Measurements from ENCODE around the gene OR6C75.
"Not testable (repeated sequence)": the region's sequence is repeated elsewhere in the genome, so short reads cannot be mapped to it uniquely, and the experiment has no call there.

The OR6C75 gene

GRCh38 chr12:55362675-55363074 is at the start of gene OR6C75:
OR6C75 (plus strand) TSS chr12:55362975; CDS start chr12:55365111, 2,136 bp downstream.
- no peak for DNase-seq

GRCh38 chr12:55314043-55314442 is 48.7 kb upstream of the OR6C75 start, which contains the start of gene OR6C1:
OR6C1 (plus strand) TSS chr12:55314343; CDS start chr12:55320600, 6,257 bp downstream.
- DNase-seq: no peak

- no peak for DNase-seq
Observed at GRCh38 chr12:55320201-55320600, 42.6 kb upstream of the OR6C75 start.

DNA sequence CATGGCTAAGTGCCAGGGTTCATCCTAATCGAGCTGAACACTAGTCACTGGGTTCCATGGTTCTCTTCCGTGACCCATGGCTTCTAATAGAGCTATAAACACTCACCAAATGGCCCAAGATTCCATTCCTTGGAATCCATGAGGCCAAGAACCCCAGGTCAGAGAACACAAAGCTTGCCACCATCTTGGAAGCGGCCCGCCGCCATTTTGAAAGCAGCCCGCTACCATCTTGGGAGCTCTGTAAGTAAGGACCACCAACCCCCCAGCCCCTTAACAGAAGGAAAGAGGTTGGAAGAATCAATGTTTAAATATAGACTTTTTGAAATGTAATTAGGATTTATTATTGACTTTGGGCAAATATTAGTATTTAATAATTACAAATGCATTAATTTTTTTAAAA is 37.0 kb upstream of the OR6C75 start:
- DNase-seq: not testable (repeated sequence)

DNA sequence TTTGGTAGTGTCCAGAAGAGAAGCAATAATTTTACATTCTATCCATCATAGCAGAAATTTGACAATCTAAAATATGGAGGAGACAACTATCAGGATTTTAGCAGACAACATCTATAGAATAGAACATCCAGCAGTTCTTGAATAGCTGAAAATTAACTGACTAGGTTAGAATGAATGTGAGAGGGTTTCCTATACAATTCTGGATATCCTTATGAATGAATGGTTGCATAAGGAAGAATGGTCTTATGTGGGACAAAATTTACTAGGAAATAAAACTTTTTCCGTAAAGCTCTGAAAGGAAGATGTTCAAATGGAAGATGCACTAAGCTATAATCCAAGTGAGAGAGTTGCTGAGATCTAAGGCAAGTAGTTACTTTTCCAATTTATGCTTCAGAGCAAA is 32.3 kb upstream of the OR6C75 start, which contains the start of gene OR6C3:
Gene OR6C3 (plus strand): TSS at position 301 of the 400 bp plus-strand sequence. CDS start 955 bp downstream, outside the sequence.
- DNase-seq: no peak

DNA sequence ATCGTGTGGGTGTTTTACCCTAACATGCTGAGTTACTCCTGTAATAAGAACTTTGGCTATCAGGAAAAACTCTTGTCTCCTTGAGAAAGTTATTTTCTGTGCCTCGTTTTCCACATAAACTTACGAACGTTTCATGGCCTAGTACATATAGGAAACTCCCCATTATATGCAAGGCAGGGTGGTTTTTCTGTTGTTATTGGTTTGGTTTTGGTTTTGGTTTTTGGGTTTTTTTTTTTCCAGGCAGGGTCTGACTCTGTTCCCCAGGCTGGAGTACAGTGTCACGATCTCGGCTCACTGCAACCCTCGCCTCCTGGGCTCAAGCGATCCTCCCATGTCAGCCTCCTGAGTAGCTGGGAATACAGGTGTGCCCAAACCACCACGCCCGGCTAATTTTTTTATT is 26.8 kb upstream of the OR6C75 start:
- no peak for DNase-seq

DNA sequence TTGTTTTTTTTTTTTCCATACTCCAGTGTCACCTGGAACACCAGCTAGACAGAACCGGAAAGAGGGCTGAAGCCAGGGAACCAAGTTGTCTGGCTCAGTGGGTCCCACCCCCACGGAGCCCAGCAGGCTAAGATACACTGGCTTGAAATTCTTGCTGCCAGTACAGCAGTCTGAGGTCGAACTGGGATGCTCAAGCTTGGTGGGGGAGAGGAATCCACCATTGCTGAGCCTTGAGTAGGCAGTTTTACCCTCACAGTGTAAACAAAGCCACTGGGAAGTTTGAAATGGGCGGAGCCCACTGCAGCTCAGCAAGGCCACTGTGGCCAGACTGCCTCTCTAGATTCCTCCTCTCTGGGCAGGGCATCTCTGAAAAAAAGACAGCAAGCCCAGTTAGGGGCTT is 7.4 kb upstream of the OR6C75 start:
- DNase-seq: not testable (repeated sequence)

DNA sequence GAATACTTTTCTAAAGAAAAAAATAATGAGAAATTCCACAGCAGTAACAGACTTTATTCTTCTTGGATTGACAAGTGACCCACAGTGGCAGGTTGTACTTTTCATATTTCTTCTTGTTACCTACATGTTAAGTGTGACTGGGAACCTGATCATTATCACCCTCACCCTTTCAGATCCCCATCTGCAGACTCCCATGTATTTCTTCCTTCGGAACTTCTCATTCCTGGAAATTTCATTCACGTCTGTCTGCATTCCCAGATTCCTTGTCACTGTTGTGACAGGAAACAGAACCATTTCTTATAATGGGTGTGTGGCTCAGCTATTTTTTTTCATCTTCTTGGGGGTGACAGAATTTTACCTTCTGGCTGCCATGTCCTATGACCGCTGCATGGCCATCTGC is 2.3 kb downstream of the OR6C75 start:
- no peak for DNase-seq

GRCh38 chr12:55372521-55372920 is 9.7 kb downstream of the OR6C75 start:
- DNase-seq: no peak

DNA sequence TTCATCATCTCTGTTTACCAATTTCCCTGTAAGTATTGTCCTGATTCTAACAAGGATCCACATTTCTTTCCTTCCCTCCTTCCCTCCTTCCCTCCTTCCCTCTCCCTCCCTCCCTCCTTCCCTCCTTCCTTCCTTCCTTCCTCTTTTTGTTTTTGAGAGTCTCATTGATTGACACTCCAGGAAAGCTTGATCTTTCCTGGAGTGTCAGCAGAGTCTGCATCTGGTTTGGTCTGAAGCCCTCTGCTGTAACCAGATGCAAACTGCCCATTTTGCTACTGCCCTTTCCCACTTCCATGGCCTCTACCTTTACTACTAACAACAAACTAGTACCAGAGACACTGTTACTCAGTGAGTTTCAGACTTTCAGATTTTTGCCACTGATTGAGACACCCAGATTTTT is 23.1 kb downstream of the OR6C75 start:
- DNase-seq: no peak

DNA sequence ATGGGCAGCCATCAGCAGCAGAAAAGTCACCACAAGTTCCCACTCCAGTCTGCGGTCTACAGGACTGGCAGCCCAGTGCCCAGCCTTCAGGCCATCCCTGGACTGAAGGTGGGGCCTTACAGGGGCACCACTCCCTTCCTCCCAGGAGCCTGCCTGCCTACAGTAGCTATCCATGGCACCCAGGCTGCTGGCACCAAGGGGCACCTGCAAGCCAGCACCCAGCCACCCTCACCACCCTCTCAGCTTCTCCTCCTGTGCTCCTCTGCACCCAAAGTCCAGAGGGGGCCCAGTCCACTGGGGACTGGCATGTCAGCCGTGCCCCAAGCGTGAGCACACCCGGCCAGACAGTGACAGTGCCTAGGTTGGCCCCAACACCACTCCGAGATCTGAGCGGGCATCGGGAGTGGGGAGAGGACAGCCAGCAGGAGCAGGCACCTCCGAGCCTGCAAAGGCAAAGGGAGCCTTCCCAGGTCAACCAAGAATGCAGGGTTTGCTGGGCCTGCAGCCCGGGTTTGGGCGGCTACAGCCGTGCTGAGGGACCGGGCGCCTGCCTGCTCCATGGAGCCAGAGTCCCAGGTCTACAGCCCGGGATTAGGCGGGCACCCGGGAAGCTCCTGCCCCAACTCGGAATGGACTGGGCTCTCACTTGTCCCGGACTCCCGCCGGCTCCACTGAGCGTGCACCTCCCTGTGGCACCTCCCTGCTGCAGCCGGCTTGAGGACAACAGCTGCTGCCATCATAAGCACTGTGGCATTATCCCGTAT is 29.4 kb downstream of the OR6C75 start:
- DNase-seq: no peak

- no peak for DNase-seq
Observed at GRCh38 chr12:55396326-55396725, 33.6 kb downstream of the OR6C75 start.

- no peak for DNase-seq
Observed at GRCh38 chr12:55400229-55400628, 37.5 kb downstream of the OR6C75 start, which contains the start of gene OR6C65. OR6C65 (plus strand) TSS chr12:55400529; CDS start chr12:55400529, 0 bp downstream.

GRCh38 chr12:55407866-55408265 is 45.1 kb downstream of the OR6C75 start:
- DNase-seq: no peak

- DNase-seq: not testable (repeated sequence)
Observed at GRCh38 chr12:55409133-55409532, 46.4 kb downstream of the OR6C75 start.

- not testable (repeated sequence) for DNase-seq
Observed at GRCh38 chr12:55412138-55412537, 49.4 kb downstream of the OR6C75 start.

DNA sequence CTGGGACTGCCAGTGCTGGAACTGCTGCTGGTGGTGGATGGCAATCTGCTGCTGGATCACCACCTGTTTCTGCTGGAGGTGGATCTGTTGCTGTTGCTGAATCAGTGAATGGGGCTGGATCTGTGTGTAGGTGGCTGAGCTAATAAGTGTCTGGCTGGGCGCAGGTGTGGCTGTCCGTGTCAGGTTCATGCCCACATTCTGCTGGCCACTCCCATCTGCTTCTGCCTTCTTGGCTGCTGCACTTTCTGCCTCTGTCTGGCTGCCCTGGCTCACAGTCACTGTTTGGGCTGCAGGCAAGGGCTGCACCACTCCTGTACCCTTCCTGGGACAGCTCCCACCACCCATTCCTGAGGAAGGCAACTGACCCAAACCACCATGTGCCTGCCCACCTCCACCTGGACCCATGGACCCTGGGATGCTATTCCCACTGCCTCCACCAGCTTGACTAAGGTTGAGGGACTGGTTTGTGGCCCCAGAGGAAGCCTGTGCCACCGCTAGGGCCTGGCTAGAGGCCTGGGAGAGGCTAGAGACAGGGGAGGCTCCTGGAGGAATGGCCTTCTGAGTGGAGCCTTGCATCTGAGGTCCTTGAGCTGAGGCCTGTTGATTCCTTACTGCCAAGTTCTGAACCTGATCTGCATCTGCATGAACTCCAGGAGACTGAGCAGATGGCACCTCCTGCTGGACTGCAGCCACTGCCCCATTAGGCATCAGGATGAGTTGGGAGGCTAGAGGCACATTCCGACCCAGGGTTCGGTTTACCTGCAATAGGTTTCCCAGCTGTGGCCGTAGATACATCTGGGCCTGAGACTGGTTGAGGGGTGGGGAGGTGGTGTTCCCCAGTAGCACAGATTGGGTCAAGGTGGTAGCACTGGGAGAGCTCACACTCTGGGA is 51.0 kb downstream of the OR6C75 start:
- DNase-seq: not testable (repeated sequence)

GRCh38 chr12:55414396-55414823 is 51.6 kb downstream of the OR6C75 start:
- not testable (repeated sequence) for DNase-seq

DNA sequence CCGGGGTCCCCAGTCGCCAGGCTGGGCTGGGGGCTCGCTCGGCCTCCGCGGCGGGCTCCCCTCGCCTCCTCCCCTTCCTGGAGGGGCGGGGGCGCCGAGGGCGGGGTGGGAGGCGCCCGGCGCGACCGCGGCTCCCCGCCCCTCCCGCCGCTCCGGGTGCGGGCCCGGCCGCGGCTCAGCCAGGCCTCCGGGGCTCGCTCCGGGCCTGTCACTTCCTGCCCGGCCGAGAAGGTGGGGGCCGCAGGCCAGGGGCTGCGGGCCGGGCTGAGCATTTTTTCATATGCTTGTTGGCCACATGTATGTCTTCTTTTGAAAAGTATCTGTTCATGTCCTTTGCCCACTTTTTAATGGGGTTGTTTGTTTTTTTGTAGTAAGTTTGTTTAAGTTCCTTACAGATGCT is 52.1 kb downstream of the OR6C75 start:
- not testable (repeated sequence) for DNase-seq

- no peak for DNase-seq
Observed at GRCh38 chr12:55416961-55417360, 54.2 kb downstream of the OR6C75 start.

Measured in NCI-H82 (cell line).